K562 (cell line): Measurements from ENCODE around the gene NME4.

Source experiments
- IRF2 ChIP-seq: sonication (generic); formaldehyde crosslinking; IDR thresholded peaks from 2 replicates; pipeline ENCODE4 v1.8.1; 2022; ENCODE audit warnings: mild to moderate bottlenecking, missing genetic modification reagents
- TF ChIP-seq, protein P1 (sequence below), 3 experiments: IDR thresholded peaks in 2 of 3; conservative IDR thresholded peaks in 1 of 3; 2 replicates each; pipeline ENCODE4 v1.5.1; 2011 to 2012; ENCODE audit warnings: low read length in 3 of 3, mild to moderate bottlenecking in 3 of 3, control low read depth in 2 of 3, improper control_type of control experiment in 1 of 3, inconsistent platforms in 1 of 3, low read depth in 1 of 3, mixed read lengths in 1 of 3, moderate library complexity in 1 of 3; ENCODE audit not compliant: insufficient read depth in 2 of 3

DNA sequence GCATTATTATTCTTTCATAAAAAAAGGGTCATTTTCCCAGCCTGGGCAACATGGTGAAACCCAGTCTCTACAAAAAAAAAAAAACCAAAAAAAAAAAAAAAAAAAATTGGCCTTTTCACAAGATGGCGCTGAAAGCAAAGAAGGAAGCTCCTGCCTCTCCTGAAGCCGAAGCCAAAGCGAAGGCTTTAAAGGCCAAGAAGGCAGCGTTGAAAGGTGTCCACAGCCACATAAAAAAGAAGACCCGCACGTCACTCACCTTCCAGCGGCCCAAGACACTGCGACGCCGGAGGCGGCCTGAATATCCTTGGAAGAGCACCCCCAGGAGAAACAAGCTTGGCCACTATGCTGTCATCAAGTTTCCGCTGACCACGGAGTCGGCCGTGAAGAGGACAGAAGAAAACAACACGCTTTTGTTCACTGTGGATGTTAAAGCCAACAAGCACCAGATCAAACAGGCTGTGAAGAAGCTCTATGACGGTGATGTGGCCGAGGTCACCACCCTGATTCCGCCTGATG, 10.3 kb upstream of the NME4 start:
- TF ChIP-seq, protein P1, sequence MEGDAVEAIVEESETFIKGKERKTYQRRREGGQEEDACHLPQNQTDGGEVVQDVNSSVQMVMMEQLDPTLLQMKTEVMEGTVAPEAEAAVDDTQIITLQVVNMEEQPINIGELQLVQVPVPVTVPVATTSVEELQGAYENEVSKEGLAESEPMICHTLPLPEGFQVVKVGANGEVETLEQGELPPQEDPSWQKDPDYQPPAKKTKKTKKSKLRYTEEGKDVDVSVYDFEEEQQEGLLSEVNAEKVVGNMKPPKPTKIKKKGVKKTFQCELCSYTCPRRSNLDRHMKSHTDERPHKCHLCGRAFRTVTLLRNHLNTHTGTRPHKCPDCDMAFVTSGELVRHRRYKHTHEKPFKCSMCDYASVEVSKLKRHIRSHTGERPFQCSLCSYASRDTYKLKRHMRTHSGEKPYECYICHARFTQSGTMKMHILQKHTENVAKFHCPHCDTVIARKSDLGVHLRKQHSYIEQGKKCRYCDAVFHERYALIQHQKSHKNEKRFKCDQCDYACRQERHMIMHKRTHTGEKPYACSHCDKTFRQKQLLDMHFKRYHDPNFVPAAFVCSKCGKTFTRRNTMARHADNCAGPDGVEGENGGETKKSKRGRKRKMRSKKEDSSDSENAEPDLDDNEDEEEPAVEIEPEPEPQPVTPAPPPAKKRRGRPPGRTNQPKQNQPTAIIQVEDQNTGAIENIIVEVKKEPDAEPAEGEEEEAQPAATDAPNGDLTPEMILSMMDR (IDR thresholded peaks at IDR 0.05 in 2 of 3, conservative IDR thresholded peaks at IDR 0.05 in 1 of 3; ENCODE audit: insufficient read depth in 2 of 3, low read depth in 1 of 3, low read length in 3 of 3), result peak in 2 of 3 experiments; percentile 20 to 52; a peak in 3 of 6 replicates
- TF ChIP-seq IRF2 (CRISPR knock-in tag), result no peak
